ENCODE measurements around the gene PLA2G4F. TPM values are rescaled to one million over a fixed set of nuclear protein-coding genes. Genes with fewer than 3 reads are reported as not detected.

The PLA2G4F gene
- total RNA-seq, 1 donor from 2014 or later: not detected

DNA sequence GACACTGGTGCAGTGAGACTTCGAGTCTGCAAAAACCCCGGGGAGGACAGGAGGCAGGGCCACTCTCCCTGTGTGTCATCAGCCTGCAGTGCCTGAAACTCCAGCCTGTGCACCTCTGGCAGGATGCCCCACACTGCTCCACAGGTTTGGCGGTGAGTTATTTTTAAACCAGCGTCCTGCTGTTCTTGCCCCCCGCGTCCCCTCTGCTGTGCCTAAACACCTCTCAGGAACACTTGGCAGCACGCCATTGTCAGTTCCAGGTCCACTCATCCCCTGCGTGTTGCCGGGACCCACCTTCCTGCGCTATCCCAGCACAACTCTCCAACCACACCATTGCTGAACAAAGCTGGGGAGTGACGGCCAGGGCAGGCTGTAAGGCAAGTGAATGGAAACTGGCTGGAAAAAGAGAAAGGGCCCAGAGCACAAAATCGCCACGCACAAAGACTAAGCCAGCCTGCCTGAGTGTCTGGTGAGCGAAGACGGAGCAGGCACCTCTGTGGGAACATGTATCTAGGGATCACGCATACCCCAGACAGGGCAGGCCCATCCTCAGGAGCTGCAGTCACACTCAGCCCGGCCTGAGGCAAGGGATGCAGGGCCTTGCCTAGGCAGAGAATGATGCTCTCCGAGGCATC lies 3.1 kb upstream of the PLA2G4F start:
- H3K36me3 Mint-ChIP-seq (ENCODE audit: low read depth): peaks cover 43% of the 10 kb centered on the region
- TF ChIP-seq CTCF (IDR thresholded peaks at IDR 0.05): no peak
- no peaks in the 10 kb centered on the region for H3K27me3 Mint-ChIP-seq (ENCODE audit: low read depth)
- H3K4me1 Mint-ChIP-seq (ENCODE audit: low read depth): peaks cover 4% of the 10 kb centered on the region
- no peaks in the 10 kb centered on the region for H3K9me3 Mint-ChIP-seq (ENCODE audit: low read depth)
- H3K27ac Mint-ChIP-seq (ENCODE audit: unreplicated experiment): no peak overlapping the region
- no peak overlapping the region for H3K4me3 Mint-ChIP-seq (ENCODE audit: unreplicated experiment)
- no peak for DNase-seq (ENCODE audit: low spot score)

DNA sequence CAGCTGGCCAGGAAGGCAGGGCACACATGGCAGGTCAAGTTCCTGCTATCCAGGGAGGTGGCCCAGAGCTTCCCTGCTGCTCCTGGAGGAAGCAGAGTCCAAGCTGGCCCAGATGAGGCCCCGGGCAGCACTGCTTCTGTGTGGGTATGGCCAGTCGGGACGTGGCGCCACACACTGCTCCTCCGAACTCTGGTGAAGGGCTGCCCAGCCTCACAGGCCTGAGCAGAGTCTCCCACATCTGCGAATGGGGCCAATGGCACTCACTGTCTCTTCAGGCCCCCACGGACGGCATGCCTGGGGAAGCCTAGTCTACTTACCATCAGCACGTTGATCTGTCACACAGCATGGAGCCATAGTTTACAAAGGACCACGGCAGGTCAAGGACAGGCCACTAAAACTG lies 2.5 kb upstream of the PLA2G4F start:
- Mint-ChIP-seq H3K27ac (ENCODE audit: unreplicated experiment) (no peak overlapping the region), H3K36me3 (ENCODE audit: low read depth) (peaks cover 40% of the 10 kb centered on the region), H3K9me3 (ENCODE audit: low read depth) (no peaks in the 10 kb centered on the region), H3K27me3 (ENCODE audit: low read depth) (no peaks in the 10 kb centered on the region), H3K4me1 (ENCODE audit: low read depth) (peaks cover 4% of the 10 kb centered on the region), H3K4me3 (ENCODE audit: unreplicated experiment) (no peak overlapping the region)
- no peak for DNase-seq (ENCODE audit: low spot score)
- no peak for TF ChIP-seq CTCF (IDR thresholded peaks at IDR 0.05)

- Mint-ChIP-seq H3K4me3 (ENCODE audit: unreplicated experiment) (no peak overlapping the region), H3K27me3 (ENCODE audit: low read depth) (no peaks in the 10 kb centered on the region), H3K36me3 (ENCODE audit: low read depth) (peaks cover 32% of the 10 kb centered on the region), H3K27ac (ENCODE audit: unreplicated experiment) (peak overlapping the region; percentile 1), H3K9me3 (ENCODE audit: low read depth) (no peaks in the 10 kb centered on the region), H3K4me1 (ENCODE audit: low read depth) (peaks cover 4% of the 10 kb centered on the region)
- TF ChIP-seq CTCF (IDR thresholded peaks at IDR 0.05): no peak
- no peak for DNase-seq (ENCODE audit: low spot score)
Observed at GRCh38 chr15:42157981-42158765, 1.7 kb upstream of the PLA2G4F start.

GRCh38 chr15:42157381-42157780 lies 945 bp upstream of the PLA2G4F start:
- Mint-ChIP-seq H3K27ac (ENCODE audit: unreplicated experiment) (no peak overlapping the region), H3K36me3 (ENCODE audit: low read depth) (peaks cover 25% of the 10 kb centered on the region), H3K4me1 (ENCODE audit: low read depth) (peaks cover 4% of the 10 kb centered on the region), H3K9me3 (ENCODE audit: low read depth) (no peaks in the 10 kb centered on the region), H3K27me3 (ENCODE audit: low read depth) (no peaks in the 10 kb centered on the region), H3K4me3 (ENCODE audit: unreplicated experiment) (no peak overlapping the region)
- DNase-seq (ENCODE audit: low spot score): no peak
- no peak for TF ChIP-seq CTCF (IDR thresholded peaks at IDR 0.05)

DNA sequence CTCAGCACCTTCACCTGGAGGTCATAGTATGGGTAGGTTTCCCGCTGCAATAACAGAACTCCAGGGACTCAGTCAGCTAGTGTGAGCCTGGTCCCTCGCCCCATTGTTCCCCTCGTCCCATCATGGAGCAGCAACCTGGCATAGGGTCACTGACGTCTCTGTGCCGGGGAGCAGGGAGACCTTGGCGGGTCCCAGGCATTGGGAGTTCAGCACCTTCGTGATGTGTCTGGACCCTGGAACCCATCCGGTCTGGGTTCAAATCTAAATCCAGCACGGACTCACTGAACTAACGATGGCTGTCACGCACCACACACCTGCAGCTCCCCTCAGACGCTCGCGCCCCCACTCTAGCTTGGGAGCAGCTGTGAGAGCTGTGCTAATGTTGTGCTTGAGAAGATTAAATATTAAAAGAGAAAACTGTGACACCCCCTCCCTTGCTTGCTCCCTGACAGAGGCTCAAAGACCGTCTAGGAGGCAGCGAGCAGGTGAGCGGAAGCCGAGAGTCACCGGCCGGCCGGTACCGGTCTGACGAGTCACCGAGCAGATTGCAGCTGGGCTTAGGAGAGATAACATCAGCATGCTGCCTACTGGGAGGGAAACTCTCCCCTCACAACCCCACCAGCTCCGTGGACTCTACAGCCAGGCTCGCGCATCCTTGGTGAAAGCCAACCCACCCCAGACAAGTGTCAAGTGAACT lies 742 bp downstream of the PLA2G4F start:
- TF ChIP-seq CTCF (IDR thresholded peaks at IDR 0.05): no peak
- Mint-ChIP-seq H3K4me1 (ENCODE audit: low read depth) (peaks cover 8% of the 10 kb centered on the region), H3K36me3 (ENCODE audit: low read depth) (peaks cover 13% of the 10 kb centered on the region), H3K27ac (ENCODE audit: unreplicated experiment) (no peak overlapping the region), H3K4me3 (ENCODE audit: unreplicated experiment) (no peak overlapping the region), H3K27me3 (ENCODE audit: low read depth) (no peaks in the 10 kb centered on the region), H3K9me3 (ENCODE audit: low read depth) (no peaks in the 10 kb centered on the region)
- DNase-seq (ENCODE audit: low spot score): no peak
